Keratinocyte (primary cell): ENCODE data around the gene JAM3. TPM values are rescaled to one million over a fixed set of nuclear protein-coding genes. Genes with fewer than 3 reads are reported as not detected.

Source experiments
- DNase-seq: peaks from one replicate; pipeline ENCODE4 v3.0.0-alpha.2; 2011; ENCODE audit warnings: low read depth, missing footprints, low spot score
- FAIRE-seq: peaks from 2 replicates; lab custom pipeline; 2011; peaks lifted over from hg19 to GRCh38; lab: Jason Lieb, UNC
- H2AFZ ChIP-seq: 2 replicates; pipeline ENCODE4 v1.6.0; 2012; ENCODE audit warnings: low read length, control low read depth, inconsistent platforms; ENCODE audit not compliant: control insufficient read depth
- H3K27ac ChIP-seq: 2 replicates; pipeline ENCODE4 v1.5.1; 2011; ENCODE audit warnings: low read length; ENCODE audit not compliant: control insufficient read depth, insufficient read depth
- H3K27me3 ChIP-seq: 3 replicates; pipeline ENCODE4 v1.6.0; 2011; ENCODE audit warnings: low read length; ENCODE audit not compliant: control insufficient read depth, insufficient read depth; ENCODE audit errors: extremely low read depth
- H3K36me3 ChIP-seq, 2 experiments: 2 replicates in 1 of 2; 3 replicates in 1 of 2; pipeline ENCODE4 v1.5.1; 2011; ENCODE audit warnings: low read length in 2 of 2, mild to moderate bottlenecking in 1 of 2; ENCODE audit not compliant: control insufficient read depth in 2 of 2, insufficient read depth in 2 of 2; ENCODE audit errors: extremely low read depth in 1 of 2
- H3K4me1 ChIP-seq: 3 replicates; pipeline ENCODE4 v1.5.1; 2011; ENCODE audit warnings: low read length; ENCODE audit not compliant: control insufficient read depth, insufficient read depth; ENCODE audit errors: extremely low read depth
- H3K4me2 ChIP-seq: 3 replicates; pipeline ENCODE4 v1.6.0; 2011; ENCODE audit warnings: low read depth, low read length; ENCODE audit not compliant: control insufficient read depth, insufficient read depth; ENCODE audit errors: extremely low read depth
- H3K4me3 ChIP-seq, 3 experiments: fragments of 200-600 bp in 1 of 3; sonication (generic) in 1 of 3; 2 replicates in 2 of 3; 3 replicates in 1 of 3; pipeline ENCODE4 v1.5.1; 2011 to 2016; ENCODE audit warnings: low read length in 3 of 3, mild to moderate bottlenecking in 3 of 3, control low read depth in 2 of 3, inconsistent platforms in 1 of 3, low read depth in 1 of 3, mixed read lengths in 1 of 3, mixed run types in 1 of 3, moderate library complexity in 1 of 3; ENCODE audit not compliant: control insufficient read depth in 2 of 3, insufficient read depth in 2 of 3; ENCODE audit errors: extremely low read depth in 1 of 3
- H3K79me2 ChIP-seq: 2 replicates; pipeline ENCODE4 v1.6.0; 2012; ENCODE audit warnings: low read length; ENCODE audit not compliant: control insufficient read depth, insufficient read depth
- H3K9ac ChIP-seq: 3 replicates; pipeline ENCODE4 v1.6.0; 2011; ENCODE audit warnings: low read length; ENCODE audit not compliant: control insufficient read depth, insufficient read depth; ENCODE audit errors: extremely low read depth
- H3K9me1 ChIP-seq: 3 replicates; pipeline ENCODE4 v1.6.0; 2011; ENCODE audit warnings: low read length; ENCODE audit not compliant: control insufficient read depth, insufficient read depth; ENCODE audit errors: extremely low read depth
- H3K9me3 ChIP-seq: 2 replicates; pipeline ENCODE4 v1.5.1; 2012; ENCODE audit warnings: low read depth, low read length; ENCODE audit not compliant: control insufficient read depth
- H4K20me1 ChIP-seq: 3 replicates; pipeline ENCODE4 v1.6.0; 2011; ENCODE audit warnings: low read length; ENCODE audit not compliant: control insufficient read depth, insufficient read depth; ENCODE audit errors: extremely low read depth
- CTCF ChIP-seq, 3 experiments: IDR thresholded peaks in 1 of 3; conservative IDR thresholded peaks in 1 of 3; optimal IDR thresholded peaks in 1 of 3; 2 replicates in 2 of 3; 3 replicates in 1 of 3; pipeline versions ENCODE3 to v1.5.1; 2011; ENCODE audit warnings: low read length in 3 of 3, mild to moderate bottlenecking in 3 of 3, moderate library complexity in 2 of 3, control low read depth in 1 of 3, inconsistent platforms in 1 of 3; ENCODE audit not compliant: insufficient read depth in 2 of 3; ENCODE audit errors: extremely low read depth in 1 of 3
- EZH2 ChIP-seq: IDR thresholded peaks from one replicate; pipeline ENCODE4 v1.6.1; 2012; ENCODE audit warnings: inconsistent platforms, mild to moderate bottlenecking, low read length, moderate library complexity
- dilution Hi-C: fragments of 300-500 bp; cut with MboI; formaldehyde crosslinking; loops from one replicate; pipeline ENCODE4 v1.7.0; 2020; ENCODE audit warnings: low sequenced_read_pairs; ENCODE audit not compliant: extremely low pct_ligation_motif_present
- polyA plus RNA-seq, 5 experiments: library from polyadenylated mRNA; depleted of rRNA in 3 of 5; stranded (reverse) in 3 of 5; stranded (forward) in 1 of 5; unstranded in 1 of 5; fragments of >200 nt; gene quantifications; 1 replicate in 1 of 5; 2 replicates in 3 of 5; 3 replicates in 1 of 5; pipeline versions ENCODE4 v1.2.1 to v1.2.3, GENCODE V29; 2011 to 2012; ENCODE audit warnings: missing spikeins in 2 of 5, low read depth in 1 of 5, low replicate concordance in 1 of 5

Gene JAM3
- polyA plus RNA-seq, 1 donor (not counting 4 experiments of a cell fraction or from before 2014, with no cell fraction given): 11.4 TPM

GRCh38 chr11:134036492-134037045 lies 32.3 kb upstream of the JAM3 start:
- peak overlapping the region; percentile 71 for H3K9ac ChIP-seq
- no peaks in the 10 kb centered on the region for H3K9me3 ChIP-seq
- H3K27ac ChIP-seq: peak overlapping the region; percentile 61
- no peaks in the 10 kb centered on the region for H3K9me1 ChIP-seq
- dilution Hi-C loops: no loop called here
- peak overlapping the region; percentile 94 for H3K4me2 ChIP-seq
- TF ChIP-seq CTCF (optimal IDR thresholded peaks at IDR 0.05 in 1 of 3, IDR thresholded peaks at IDR 0.05 in 1 of 3, conservative IDR thresholded peaks at IDR 0.05 in 1 of 3; ENCODE audit: extremely low read depth in 1 of 3, insufficient read depth in 2 of 3, low read length in 3 of 3) (no peak), EZH2 (no peak)
- no peaks in the 10 kb centered on the region for H4K20me1 ChIP-seq
- DNase-seq (no peak), FAIRE-seq (no peak)
- H3K36me3 ChIP-seq: no peaks in the 10 kb centered on the region
- peaks cover 62% of the 10 kb centered on the region for H3K4me1 ChIP-seq
- H3K4me3 ChIP-seq: peak overlapping the region; percentile 41 to 68 (median 49)
- peak overlapping the region; percentile 89 for H2AFZ ChIP-seq
- no peaks in the 10 kb centered on the region for H3K27me3 ChIP-seq
- no peaks in the 10 kb centered on the region for H3K79me2 ChIP-seq

GRCh38 chr11:134037046-134037908 lies 31.6 kb upstream of the JAM3 start:
- TF ChIP-seq EZH2: no peak
- no peak for TF ChIP-seq CTCF (optimal IDR thresholded peaks at IDR 0.05 in 1 of 3, IDR thresholded peaks at IDR 0.05 in 1 of 3, conservative IDR thresholded peaks at IDR 0.05 in 1 of 3; ENCODE audit: extremely low read depth in 1 of 3, insufficient read depth in 2 of 3, low read length in 3 of 3)
- H3K4me3 ChIP-seq: peak overlapping the region; percentile 49 to 68 (median 67)
- H3K9me3 ChIP-seq: no peaks in the 10 kb centered on the region
- no peaks in the 10 kb centered on the region for H4K20me1 ChIP-seq
- H2AFZ ChIP-seq: peak overlapping the region; percentile 89
- FAIRE-seq (no peak), DNase-seq (no peak)
- no peaks in the 10 kb centered on the region for H3K9me1 ChIP-seq
- dilution Hi-C loops: no loop called here
- H3K4me2 ChIP-seq: peak overlapping the region; percentile 94
- peaks cover 66% of the 10 kb centered on the region for H3K4me1 ChIP-seq
- no peaks in the 10 kb centered on the region for H3K36me3 ChIP-seq
- no peaks in the 10 kb centered on the region for H3K27me3 ChIP-seq
- H3K9ac ChIP-seq: peak overlapping the region; percentile 71
- H3K27ac ChIP-seq: peak overlapping the region; percentile 61
- no peaks in the 10 kb centered on the region for H3K79me2 ChIP-seq
